Effector memory CD4-positive, alpha-beta T cell (primary cell): ENCODE results near the gene WDR90.

ENCODE experiments used
- DNase-seq, 3 donors: peaks; one replicate each; pipeline ENCODE4 v3.0.0-alpha.2; 2020
- H3K27ac ChIP-seq: 2 replicates; pipeline ENCODE4 v1.7.0; 2013; ENCODE audit warnings: mild to moderate bottlenecking, low read length, moderate library complexity; ENCODE audit not compliant: insufficient read depth, poor library complexity, severe bottlenecking
- H3K27me3 ChIP-seq: replicated peaks from 2 replicates; pipeline ENCODE4 v1.7.0; 2013; ENCODE audit warnings: mild to moderate bottlenecking, low read length; ENCODE audit not compliant: insufficient read depth, control insufficient read depth, poor library complexity, severe bottlenecking
- H3K36me3 ChIP-seq: 2 replicates; pipeline ENCODE4 v1.7.0; 2013; ENCODE audit warnings: mild to moderate bottlenecking, low read length, moderate library complexity; ENCODE audit not compliant: control insufficient read depth, insufficient read depth
- H3K4me1 ChIP-seq: 2 replicates; pipeline ENCODE4 v1.7.0; 2013; ENCODE audit warnings: low read length, mild to moderate bottlenecking; ENCODE audit not compliant: control insufficient read depth, insufficient read depth, poor library complexity, severe bottlenecking
- H3K4me3 ChIP-seq: 2 replicates; pipeline ENCODE4 v1.7.0; 2013; ENCODE audit warnings: low read length, low read depth, mild to moderate bottlenecking; ENCODE audit not compliant: insufficient read depth, poor library complexity, severe bottlenecking
- H3K9me3 ChIP-seq: 2 replicates; pipeline ENCODE4 v1.7.0; 2013; ENCODE audit warnings: mild to moderate bottlenecking, low read length, moderate library complexity; ENCODE audit not compliant: control insufficient read depth

The WDR90 gene

GRCh38 chr16:698911-699671 is 49.9 kb downstream of the WDR90 start:
- peaks cover 54% of the 10 kb centered on the region for H3K4me1 ChIP-seq

DNA sequence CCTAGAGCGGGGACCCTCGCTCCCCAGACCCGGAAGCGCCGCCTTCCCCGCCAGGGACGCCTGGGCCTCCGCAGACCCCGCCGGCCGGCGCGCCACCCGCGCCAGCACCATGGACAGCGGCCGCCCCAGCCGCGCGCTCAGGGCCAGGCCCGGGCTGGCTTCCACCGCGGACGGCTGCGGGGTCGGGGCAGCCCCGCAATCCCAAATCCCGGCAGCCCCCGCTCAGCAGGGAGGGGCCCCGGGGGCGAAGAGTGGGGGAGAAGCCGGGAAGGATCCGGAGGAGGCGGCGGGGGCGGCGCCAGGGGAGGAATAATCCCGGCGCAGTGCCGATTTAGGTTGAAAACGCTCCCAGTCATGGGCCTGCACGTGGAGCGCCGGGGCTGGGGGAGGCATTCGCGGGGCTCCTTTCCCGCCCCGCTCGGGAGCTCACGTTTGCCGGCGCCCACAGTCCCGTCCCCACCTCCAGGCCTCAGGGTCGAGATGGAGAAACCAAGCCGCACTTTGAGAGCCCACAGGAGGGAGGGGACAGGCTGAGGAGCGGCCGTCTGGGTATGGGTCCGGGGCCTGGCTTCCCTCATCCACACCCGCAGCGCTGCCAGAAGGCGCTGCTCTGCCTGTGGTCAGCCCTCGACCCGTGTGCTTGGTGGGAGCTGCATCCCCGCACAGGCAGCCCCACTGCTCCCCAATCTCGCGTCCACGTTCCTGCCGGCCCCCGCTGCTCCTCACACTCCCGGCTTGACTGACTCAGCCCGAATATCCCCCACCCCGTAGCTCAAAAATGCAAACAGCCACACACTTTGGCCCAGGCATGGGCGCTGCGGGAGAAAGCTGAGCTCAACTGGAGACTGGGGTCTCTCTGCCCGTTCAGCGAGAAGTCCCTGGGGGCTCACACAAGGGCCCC is 51.8 kb downstream of the WDR90 start:
- peaks cover 37% of the 10 kb centered on the region for H3K27me3 ChIP-seq
- H3K9me3 ChIP-seq = no peaks in the 10 kb centered on the region
- no peak for DNase-seq
- no peak overlapping the region for H3K27ac ChIP-seq
- H3K36me3 ChIP-seq = no peaks in the 10 kb centered on the region
- H3K4me3 ChIP-seq = no peak overlapping the region
- peaks cover 43% of the 10 kb centered on the region for H3K4me1 ChIP-seq

More at GRCh38 chr16:698911-699671, 49.9 kb downstream of the WDR90 start:
- Histone ChIP-seq H3K36me3 (no peaks in the 10 kb centered on the region), H3K4me3 (peak overlapping the region; percentile 17), H3K27me3 (peaks cover 26% of the 10 kb centered on the region), H3K9me3 (no peaks in the 10 kb centered on the region), H3K27ac (no peak overlapping the region)
- DNase-seq = no peak

GRCh38 chr16:702341-702740 is 53.2 kb downstream of the WDR90 start:
- no peak for DNase-seq
- Histone ChIP-seq H3K4me1 (peaks cover 45% of the 10 kb centered on the region), H3K27me3 (peaks cover 50% of the 10 kb centered on the region), H3K36me3 (no peaks in the 10 kb centered on the region), H3K27ac (no peak overlapping the region), H3K4me3 (no peak overlapping the region), H3K9me3 (no peaks in the 10 kb centered on the region)

GRCh38 chr16:703406-703805 is 54.2 kb downstream of the WDR90 start:
- no peak for DNase-seq
- H3K4me3 ChIP-seq = no peak overlapping the region
- H3K27ac ChIP-seq = no peak overlapping the region
- no peaks in the 10 kb centered on the region for H3K9me3 ChIP-seq
- H3K36me3 ChIP-seq = no peaks in the 10 kb centered on the region
- peaks cover 45% of the 10 kb centered on the region for H3K4me1 ChIP-seq
- peaks cover 52% of the 10 kb centered on the region for H3K27me3 ChIP-seq

DNA sequence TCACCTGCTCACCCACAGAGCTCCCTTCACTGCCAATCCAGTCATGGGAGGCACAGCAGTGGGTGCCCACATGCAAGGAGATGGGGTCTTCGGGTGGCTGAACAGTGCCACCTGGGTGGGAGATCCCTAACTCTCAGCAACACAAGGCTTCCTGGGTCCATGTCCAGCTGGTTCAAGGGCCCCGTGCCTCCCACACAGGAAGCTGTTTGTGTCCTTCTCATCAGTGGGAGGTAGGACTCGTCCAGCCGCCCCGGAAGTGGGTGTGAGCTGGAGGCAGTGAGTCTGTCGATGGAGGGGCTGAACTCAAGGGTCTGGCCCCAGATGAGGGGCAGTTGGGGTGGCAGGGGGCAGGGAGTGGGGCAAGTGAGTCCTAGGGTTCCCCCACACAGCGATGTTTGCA is 54.9 kb downstream of the WDR90 start:
- Histone ChIP-seq H3K27ac (no peak overlapping the region), H3K36me3 (no peaks in the 10 kb centered on the region), H3K4me1 (peaks cover 43% of the 10 kb centered on the region), H3K9me3 (no peaks in the 10 kb centered on the region), H3K27me3 (peaks cover 55% of the 10 kb centered on the region), H3K4me3 (no peak overlapping the region)
- DNase-seq = no peak

DNA sequence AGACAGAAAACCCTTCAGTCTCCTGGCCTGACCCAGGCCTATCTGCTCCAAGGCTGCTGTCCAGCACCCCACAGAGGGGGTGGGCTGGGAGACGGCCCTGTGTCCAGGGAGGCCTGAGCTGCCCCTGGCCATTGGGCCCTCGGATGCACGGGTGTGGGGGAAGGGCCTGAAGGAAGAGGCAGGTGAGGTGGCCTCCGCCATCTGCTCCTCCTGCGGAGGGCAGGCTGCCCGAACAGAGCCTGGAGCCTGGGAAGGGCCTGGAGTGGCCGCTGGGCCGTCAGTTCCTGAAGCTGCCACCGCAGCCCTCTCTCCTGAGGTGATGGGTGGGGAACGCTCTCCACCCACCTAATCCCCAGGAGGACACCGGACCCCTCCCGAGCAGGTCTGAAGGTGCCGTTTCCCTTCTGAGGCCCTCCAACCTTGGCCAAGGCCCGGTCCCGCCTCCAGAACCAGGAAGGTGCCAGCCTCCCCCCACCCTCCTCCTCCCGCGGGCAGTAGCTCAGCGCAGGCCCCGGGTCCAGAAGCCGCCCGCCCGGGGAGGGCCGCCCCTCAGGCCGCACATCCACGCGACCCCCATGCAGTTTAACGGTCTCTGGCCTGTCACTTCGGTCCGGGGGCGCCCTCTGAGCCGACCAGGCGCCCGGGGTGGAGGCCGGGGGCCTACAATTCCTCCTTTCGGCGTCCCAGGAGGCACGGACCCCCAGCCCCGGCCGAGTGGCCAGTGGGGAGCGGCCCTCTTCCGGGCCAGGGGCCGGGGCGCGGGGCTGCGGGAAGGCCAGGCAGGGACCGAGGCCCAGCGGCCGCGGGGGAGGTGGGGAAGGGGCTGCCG is 55.6 kb downstream of the WDR90 start:
- H3K4me1 ChIP-seq = peaks cover 36% of the 10 kb centered on the region
- H3K36me3 ChIP-seq = no peaks in the 10 kb centered on the region
- DNase-seq = no peak
- no peak overlapping the region for H3K27ac ChIP-seq
- H3K4me3 ChIP-seq = no peak overlapping the region
- no peaks in the 10 kb centered on the region for H3K9me3 ChIP-seq
- H3K27me3 ChIP-seq = peaks cover 62% of the 10 kb centered on the region

DNA sequence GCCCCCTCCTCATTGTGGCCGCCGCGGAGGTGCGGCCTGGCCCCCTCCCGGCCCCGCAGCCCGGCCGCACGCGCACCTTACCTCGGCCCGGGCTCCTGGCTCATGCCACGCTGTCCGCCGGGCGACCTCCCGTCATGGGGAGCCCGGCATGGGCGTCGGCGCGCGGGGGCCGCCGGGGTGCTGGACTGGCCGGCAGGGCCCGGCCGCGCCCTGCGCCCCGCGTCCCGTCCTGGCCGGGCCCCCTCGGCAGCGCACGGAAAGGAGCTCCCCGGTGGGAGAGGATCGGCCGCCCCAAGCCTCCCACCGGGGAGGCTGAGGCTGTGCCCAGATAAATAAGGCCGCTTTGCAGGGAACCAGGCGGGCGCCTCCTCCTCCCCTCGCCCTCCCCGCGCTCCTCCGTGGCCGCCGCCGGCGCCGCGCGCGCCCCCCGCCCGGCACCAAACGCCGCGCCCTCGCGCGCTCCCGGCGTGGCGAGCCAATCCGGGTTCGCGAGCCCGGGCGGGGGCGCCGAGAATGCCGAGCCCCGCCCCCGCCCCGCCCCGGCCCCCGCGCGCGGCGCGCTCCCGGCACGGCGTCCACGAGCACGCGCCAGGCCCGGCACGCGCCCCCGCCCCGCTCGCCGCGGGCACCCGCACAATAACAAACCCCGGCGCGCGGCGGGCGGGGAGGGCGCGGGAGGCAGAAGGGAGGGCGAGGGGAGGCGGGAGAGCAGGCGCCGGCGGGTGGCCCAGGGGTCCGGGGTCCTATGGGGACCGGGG is 56.4 kb downstream of the WDR90 start, which contains the start of gene FBXL16:
FBXL16 (minus strand) TSS at position 371 of the 758 bp plus-strand sequence. CDS start 8,396 bp downstream, outside the sequence.
- no peak within 1 kb of the TSS for H3K27ac ChIP-seq
- peaks cover 69% of the 10 kb centered on the region for H3K27me3 ChIP-seq
- no peaks in the 10 kb centered on the region for H3K9me3 ChIP-seq
- H3K4me3 ChIP-seq = no peak within 1 kb of the TSS
- no peak for DNase-seq
- H3K4me1 ChIP-seq = peaks cover 27% of the 10 kb centered on the region
- H3K36me3 ChIP-seq = no peaks in the 10 kb centered on the region

DNA sequence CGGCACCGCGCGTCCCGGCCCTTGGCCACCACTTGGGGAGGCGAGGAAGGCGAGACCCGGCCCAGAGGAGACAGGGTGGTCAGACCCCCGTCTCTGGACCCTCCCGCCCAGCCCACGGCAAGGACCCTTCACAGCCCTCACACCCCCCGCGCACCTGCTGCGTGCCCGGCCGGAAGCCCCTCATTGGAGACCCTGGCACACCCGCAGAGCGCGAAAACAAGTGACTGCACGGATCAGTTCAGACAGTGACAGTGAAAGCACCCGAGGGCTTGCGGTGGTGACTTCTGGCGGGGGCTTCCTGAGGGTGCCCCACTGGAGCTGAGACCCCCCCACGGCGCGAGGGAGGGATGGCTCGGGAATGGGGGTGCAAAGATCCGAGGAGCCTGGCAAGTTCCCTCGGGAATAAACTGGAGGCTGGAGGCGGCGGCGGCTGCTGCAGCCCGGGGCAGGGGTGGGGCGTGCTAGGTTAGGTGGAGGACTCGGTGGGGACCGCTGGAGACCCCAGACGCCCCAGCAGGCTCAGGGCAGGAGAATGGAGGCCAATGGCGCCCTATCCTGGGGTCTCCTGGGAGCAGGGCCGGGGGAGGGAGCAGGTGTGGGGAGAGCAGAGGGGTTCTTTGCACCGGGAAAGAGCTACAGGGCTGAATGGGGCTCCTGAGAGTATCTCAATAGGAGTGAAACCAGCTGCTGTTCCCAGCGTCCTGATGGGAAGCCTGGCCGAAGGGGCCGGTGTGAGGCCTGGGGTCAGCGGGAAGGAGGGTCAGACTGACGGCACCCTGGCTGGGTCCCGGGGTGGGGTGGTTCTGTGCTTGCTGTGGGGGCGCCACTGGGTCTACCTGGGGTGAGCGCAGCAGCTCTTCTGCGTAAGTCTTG is 57.3 kb downstream of the WDR90 start:
- peaks cover 19% of the 10 kb centered on the region for H3K4me1 ChIP-seq

More for the DNA sequence above, 57.3 kb downstream of the WDR90 start:
- H3K4me3 ChIP-seq = no peak overlapping the region
- no peak overlapping the region for H3K27ac ChIP-seq
- H3K27me3 ChIP-seq = peaks cover 78% of the 10 kb centered on the region
- no peak for DNase-seq
- H3K9me3 ChIP-seq = no peaks in the 10 kb centered on the region
- no peaks in the 10 kb centered on the region for H3K36me3 ChIP-seq
